PC-3 (cell line): Measurements from ENCODE around the gene SCOC. TPM values are rescaled to one million over a fixed set of nuclear protein-coding genes. Genes with fewer than 3 reads are reported as not detected.

Experiments used
- ATAC-seq: fragments of 200-7000 bp; cut with Tn5 transposase; 2 replicates; pipeline ENCODE4 v1.9.1; 2020; ENCODE audit warnings: mild to moderate bottlenecking, moderate library complexity
- BruUV-seq: library from RNA; stranded (reverse); fragments of 400-500 nt; replicated peaks from 2 replicates; lab custom pipeline; 2021; lab: Mats Ljungman, UMichigan
- CTCF ChIA-PET: fragments of 300-600 bp; sonication (Branson Sonifier 250); formaldehyde crosslinking; loops from one replicate; lab custom pipeline; 2022; ENCODE audit warnings: antibody characterized with exemption; lab: Charles Lee
- POLR2A ChIA-PET: fragments of 300-600 bp; sonication (Branson Sonifier 250); formaldehyde crosslinking; loops from one replicate; lab custom pipeline; 2022; ENCODE audit warnings: antibody characterized with exemption; ENCODE audit not compliant: unreplicated experiment; lab: Charles Lee
- DNase-seq: peaks from one replicate; pipeline ENCODE4 v3.0.0-alpha.2; 2015
- H2AFZ ChIP-seq: fragments of 300-600 bp; sonication (generic); 2 replicates; pipeline ENCODE4 v1.6.0; 2016; ENCODE audit warnings: antibody characterized with exemption, low read length
- H3F3A ChIP-seq: fragments of 300-600 bp; sonication (generic); one replicate; pipeline ENCODE4 v1.6.0; 2017; ENCODE audit warnings: antibody characterized with exemption, low read length, control low read depth, mild to moderate bottlenecking; ENCODE audit not compliant: unreplicated experiment
- H3K27ac ChIP-seq: fragments of 300-600 bp; sonication (generic); 2 replicates; pipeline ENCODE4 v1.5.1; 2016; ENCODE audit warnings: mild to moderate bottlenecking, low read length
- H3K27me3 ChIP-seq: fragments of 300-600 bp; sonication (generic); 2 replicates; pipeline ENCODE4 v1.6.1; 2016; ENCODE audit warnings: low read length, mixed read lengths
- H3K36me3 ChIP-seq: fragments of 300-600 bp; sonication (generic); 2 replicates; pipeline ENCODE4 v1.6.1; 2016; ENCODE audit warnings: low read depth, mixed run types, low read length, mixed read lengths
- H3K4me1 ChIP-seq: fragments of 300-600 bp; sonication (generic); 2 replicates; pipeline ENCODE4 v1.5.1; 2016; ENCODE audit warnings: low read length; ENCODE audit not compliant: insufficient read depth
- H3K4me2 ChIP-seq: fragments of 300-600 bp; sonication (generic); 2 replicates; pipeline ENCODE4 v1.6.0; 2016; ENCODE audit warnings: low read length
- H3K4me3 ChIP-seq: fragments of 300-600 bp; sonication (generic); 2 replicates; pipeline ENCODE4 v1.5.1; 2016; ENCODE audit warnings: mild to moderate bottlenecking, low read length, mixed read lengths
- H3K79me2 ChIP-seq: fragments of 300-600 bp; sonication (generic); 2 replicates; pipeline ENCODE4 v1.6.1; 2017; ENCODE audit warnings: low read length, mixed read lengths
- H3K9ac ChIP-seq: fragments of 300-600 bp; sonication (generic); 2 replicates; pipeline ENCODE4 v1.6.0; 2016; ENCODE audit warnings: mild to moderate bottlenecking, low read length
- H3K9me2 ChIP-seq: fragments of 300-600 bp; sonication (generic); replicated peaks from 2 replicates; pipeline ENCODE4 v1.6.1; 2016; ENCODE audit warnings: mixed run types, low read length, mixed read lengths
- H3K9me3 ChIP-seq: fragments of 300-600 bp; sonication (generic); 2 replicates; pipeline ENCODE4 v1.6.1; 2016; ENCODE audit warnings: low read length, mixed read lengths
- H4K20me1 ChIP-seq: fragments of 300-600 bp; sonication (generic); 2 replicates; pipeline ENCODE4 v1.6.1; 2016; ENCODE audit warnings: low read length, mixed read lengths
- CTCF ChIP-seq: fragments of 300-600 bp; sonication (generic); conservative IDR thresholded peaks from 2 replicates; pipeline ENCODE4 v1.5.1; 2017; ENCODE audit warnings: antibody characterized with exemption, low read depth, mild to moderate bottlenecking, low read length
- EZH2 ChIP-seq: fragments of 300-600 bp; sonication (generic); IDR thresholded peaks from one replicate; pipeline ENCODE4 v1.6.1; 2017; ENCODE audit warnings: antibody characterized with exemption, mild to moderate bottlenecking, low read length; ENCODE audit not compliant: unreplicated experiment
- EZH2phosphoT487 ChIP-seq: fragments of 300-600 bp; sonication (generic); IDR thresholded peaks from 2 replicates; pipeline ENCODE4 v1.6.1; 2018; ENCODE audit warnings: mild to moderate bottlenecking, antibody characterized with exemption, low read length, borderline replicate concordance
- intact Hi-C: fragments of 100-400 bp; cut with micrococcal nuclease; formaldehyde crosslinking; loops from 2 replicates; pipeline ENCODE4 v1.9.0; 2023
- total RNA-seq: library from RNA; depleted of rRNA; stranded (reverse); fragments of >200 nt; gene quantifications from 2 replicates; pipeline ENCODE4 v1.2.3, GENCODE V29; 2014

The SCOC gene
- total RNA-seq, 1 experiment from 2014 or later = 28.2 TPM

GRCh38 chr4:140336730-140337129 is 36.7 kb upstream of the SCOC start:
- H3K27ac ChIP-seq = no peak overlapping the region
- TF ChIP-seq EZH2 (no peak), CTCF (no peak), EZH2phosphoT487 (no peak)
- no peaks in the 10 kb centered on the region for H3K9me3 ChIP-seq
- H3K4me3 ChIP-seq = no peak overlapping the region
- intact Hi-C loops = no loop called here
- no peak for ATAC-seq
- POLR2A ChIA-PET = no interaction called here
- H3K9me2 ChIP-seq = no peaks in the 10 kb centered on the region
- H3K4me2 ChIP-seq = no peak overlapping the region
- no peaks in the 10 kb centered on the region for H3K4me1 ChIP-seq
- H3K79me2 ChIP-seq = no peaks in the 10 kb centered on the region
- H3K36me3 ChIP-seq = no peaks in the 10 kb centered on the region
- no peaks in the 10 kb centered on the region for H3F3A ChIP-seq
- BruUV-seq = no TSS peak
- H4K20me1 ChIP-seq = no peaks in the 10 kb centered on the region
- CTCF ChIA-PET = no interaction called here
- H3K9ac ChIP-seq = no peak overlapping the region
- DNase-seq = no peak
- no peak overlapping the region for H2AFZ ChIP-seq
- no peaks in the 10 kb centered on the region for H3K27me3 ChIP-seq

GRCh38 chr4:140342620-140343019 is 30.8 kb upstream of the SCOC start:
- H3K36me3 ChIP-seq = no peaks in the 10 kb centered on the region
- no peaks in the 10 kb centered on the region for H3K9me2 ChIP-seq
- H3K79me2 ChIP-seq = no peaks in the 10 kb centered on the region
- ChIA-PET POLR2A (no interaction called here), CTCF (no interaction called here)
- DNase-seq (no peak), ATAC-seq (no peak)
- H3K27ac ChIP-seq = no peak overlapping the region
- no peaks in the 10 kb centered on the region for H3F3A ChIP-seq
- H3K4me3 ChIP-seq = no peak overlapping the region
- intact Hi-C loops = no loop called here
- no peak overlapping the region for H2AFZ ChIP-seq
- BruUV-seq = no TSS peak
- H4K20me1 ChIP-seq = no peaks in the 10 kb centered on the region
- no peak overlapping the region for H3K9ac ChIP-seq
- no peak overlapping the region for H3K4me2 ChIP-seq
- no peaks in the 10 kb centered on the region for H3K27me3 ChIP-seq
- TF ChIP-seq EZH2 = no peak
- TF ChIP-seq EZH2phosphoT487 = no peak
- TF ChIP-seq CTCF = no peak
- no peaks in the 10 kb centered on the region for H3K9me3 ChIP-seq
- peaks cover 5% of the 10 kb centered on the region; the same call in 1 of the 2 replicates for H3K4me1 ChIP-seq

GRCh38 chr4:140343303-140343702 is 30.1 kb upstream of the SCOC start:
- peak; percentile 33 for DNase-seq

More at GRCh38 chr4:140343303-140343702, 30.1 kb upstream of the SCOC start:
- peak overlapping the region; percentile 58 for H3K4me2 ChIP-seq
- H3K4me1 ChIP-seq = peaks cover 5% of the 10 kb centered on the region; the same call in 1 of the 2 replicates
- H3K9me2 ChIP-seq = no peaks in the 10 kb centered on the region
- H3K27me3 ChIP-seq = no peaks in the 10 kb centered on the region
- intact Hi-C loops = no loop called here
- H3K9ac ChIP-seq = no peak overlapping the region
- no TSS peak for BruUV-seq
- 0 out of 2 replicates have a peak, but pooled peaks have one; percentile 18 for ATAC-seq
- peak overlapping the region; percentile 47 for H2AFZ ChIP-seq
- no peaks in the 10 kb centered on the region for H4K20me1 ChIP-seq
- H3K79me2 ChIP-seq = no peaks in the 10 kb centered on the region
- TF ChIP-seq EZH2 (no peak), CTCF (no peak), EZH2phosphoT487 (no peak)
- CTCF ChIA-PET = no interaction called here
- POLR2A ChIA-PET = no interaction called here
- no peaks in the 10 kb centered on the region for H3K36me3 ChIP-seq
- H3K4me3 ChIP-seq = no peak overlapping the region
- H3F3A ChIP-seq = no peaks in the 10 kb centered on the region
- H3K27ac ChIP-seq = no peak overlapping the region
- H3K9me3 ChIP-seq = no peaks in the 10 kb centered on the region
